HUES48 (cell line): Measurements from ENCODE around the gene TDG.
"Not testable (repeated sequence)": the region's sequence is repeated elsewhere in the genome, so short reads cannot be mapped to it uniquely, and the experiment has no call there.

Experiments
- H3K27ac ChIP-seq: one replicate; pipeline ENCODE4 v1.7.0; 2013; ENCODE audit warnings: low read depth, low read length, inconsistent platforms
- H3K27me3 ChIP-seq: 2 replicates; pipeline ENCODE4 v1.6.1; 2013; ENCODE audit warnings: mild to moderate bottlenecking, low read length; ENCODE audit not compliant: control insufficient read depth, insufficient read depth
- H3K36me3 ChIP-seq: 2 replicates; pipeline ENCODE4 v1.6.1; 2013; ENCODE audit warnings: low read length; ENCODE audit not compliant: control insufficient read depth, insufficient read depth
- H3K4me1 ChIP-seq: 2 replicates; pipeline ENCODE4 v1.6.1; 2013; ENCODE audit warnings: mild to moderate bottlenecking, low read length; ENCODE audit not compliant: control insufficient read depth, insufficient read depth
- H3K4me3 ChIP-seq: 2 replicates; pipeline ENCODE4 v1.5.1; 2013; ENCODE audit warnings: mild to moderate bottlenecking, low read depth, low read length
- H3K9ac ChIP-seq: 2 replicates; pipeline ENCODE4 v1.6.1; 2013; ENCODE audit warnings: mild to moderate bottlenecking, low read depth, low read length, moderate library complexity
- H3K9me3 ChIP-seq: 2 replicates; pipeline ENCODE4 v1.6.1; 2013; ENCODE audit warnings: low read length; ENCODE audit not compliant: control insufficient read depth, insufficient read depth

The TDG gene

GRCh38 chr12:104022786-104023185, 57.1 kb downstream of the TDG start:
- Histone ChIP-seq H3K4me3 (no peak overlapping the region), H3K9ac (no peak overlapping the region), H3K9me3 (peaks cover 8% of the 10 kb centered on the region), H3K36me3 (no peaks in the 10 kb centered on the region), H3K27me3 (no peaks in the 10 kb centered on the region), H3K4me1 (no peaks in the 10 kb centered on the region), H3K27ac (no peak overlapping the region)

GRCh38 chr12:104023710-104024109, 58.0 kb downstream of the TDG start:
- no peaks in the 10 kb centered on the region for H3K27me3 ChIP-seq
- no peaks in the 10 kb centered on the region for H3K36me3 ChIP-seq
- no peak overlapping the region for H3K27ac ChIP-seq
- H3K4me1 ChIP-seq = no peaks in the 10 kb centered on the region
- no peak overlapping the region for H3K9ac ChIP-seq
- H3K9me3 ChIP-seq = peaks cover 8% of the 10 kb centered on the region
- H3K4me3 ChIP-seq = no peak overlapping the region

GRCh38 chr12:104024348-104024747, 58.7 kb downstream of the TDG start:
- H3K4me3 ChIP-seq = no peak overlapping the region
- H3K27me3 ChIP-seq = no peaks in the 10 kb centered on the region
- no peak overlapping the region for H3K27ac ChIP-seq
- H3K9me3 ChIP-seq = peaks cover 8% of the 10 kb centered on the region
- H3K4me1 ChIP-seq = no peaks in the 10 kb centered on the region
- H3K9ac ChIP-seq = no peak overlapping the region
- H3K36me3 ChIP-seq = no peaks in the 10 kb centered on the region

- Histone ChIP-seq H3K27me3 (no peaks in the 10 kb centered on the region), H3K9me3 (peaks cover 8% of the 10 kb centered on the region), H3K27ac (no peak overlapping the region), H3K36me3 (no peaks in the 10 kb centered on the region), H3K4me1 (no peaks in the 10 kb centered on the region), H3K9ac (no peak overlapping the region), H3K4me3 (no peak overlapping the region)
These were observed 60.1 kb downstream of the TDG start for GRCh38 chr12:104025771-104026170.

- Histone ChIP-seq H3K27me3 (no peaks in the 10 kb centered on the region), H3K36me3 (no peaks in the 10 kb centered on the region), H3K9ac (no peak overlapping the region), H3K27ac (no peak overlapping the region), H3K4me1 (no peaks in the 10 kb centered on the region), H3K9me3 (peaks cover 8% of the 10 kb centered on the region), H3K4me3 (no peak overlapping the region)
These were observed 61.3 kb downstream of the TDG start for GRCh38 chr12:104026841-104027599.

- not testable (repeated sequence) for H3K9me3 ChIP-seq, H3K36me3 ChIP-seq, H3K27ac ChIP-seq, H3K27me3 ChIP-seq, H3K4me1 ChIP-seq, H3K4me3 ChIP-seq, H3K9ac ChIP-seq
These were observed 64.9 kb downstream of the TDG start for GRCh38 chr12:104030596-104030995.

- not testable (repeated sequence) for H3K9ac ChIP-seq, H3K27me3 ChIP-seq, H3K4me1 ChIP-seq, H3K9me3 ChIP-seq, H3K4me3 ChIP-seq, H3K36me3 ChIP-seq, H3K27ac ChIP-seq
These were observed 70.5 kb downstream of the TDG start for GRCh38 chr12:104036143-104036542.
